Upper lobe of left lung (tissue), 6 donors: ENCODE measurements around the gene YWHAE. TPM values are rescaled to one million over a fixed set of nuclear protein-coding genes. Genes with fewer than 3 reads are reported as not detected.
A peak's percentile ranks its signal among the peaks of the same experiment; 100 is the strongest.

Experiments used
- ATAC-seq, 2 donors: fragments of 200-7000 bp; cut with Tn5 transposase; one replicate each; pipeline ENCODE4 v1.9.1; 2022; ENCODE audit warnings: mild to moderate bottlenecking in 2 of 2, moderate library complexity in 2 of 2; ENCODE audit not compliant: low FRiP score in 2 of 2
- DNase-seq, 2 donors: peaks; one replicate each; pipeline ENCODE4 v3.0.0-alpha.2; 2019 to 2020
- H3K27ac ChIP-seq, 4 donors: fragments of 200-600 bp; sonication (generic); one replicate each; pipeline ENCODE4 v1.5.1; 2016 to 2019
- H3K27me3 ChIP-seq, 4 donors: fragments of 200-600 bp; sonication (generic); one replicate each; pipeline ENCODE4 v1.5.1; 2017 to 2019
- H3K36me3 ChIP-seq, 4 donors: fragments of 200-600 bp; sonication (generic); one replicate each; pipeline ENCODE4 v1.5.1; 2016 to 2019
- H3K4me1 ChIP-seq, 4 donors: fragments of 200-600 bp; sonication (generic); one replicate each; pipeline ENCODE4 v1.5.1; 2018 to 2019
- H3K4me3 ChIP-seq, 4 donors: fragments of 200-600 bp; sonication (generic); one replicate each; pipeline ENCODE4 v1.5.1; 2017 to 2019; ENCODE audit warnings: mild to moderate bottlenecking in 2 of 4, moderate library complexity in 1 of 4
- H3K9me3 ChIP-seq, 4 donors: fragments of 200-600 bp; sonication (generic); one replicate each; pipeline ENCODE4 v1.5.1; 2018 to 2019
- CTCF ChIP-seq, 6 experiments: fragments of 450-650 bp in 4 of 6; fragments of 200-600 bp in 2 of 6; sonication (generic) in 2 of 6; IDR thresholded peaks; one replicate each; pipeline ENCODE4 v1.5.1; 2016 to 2019; ENCODE audit warnings: antibody characterized with exemption in 6 of 6
- EP300 ChIP-seq, 4 donors: sonication (generic); formaldehyde crosslinking; IDR thresholded peaks; one replicate each; pipeline ENCODE4 v1.5.1; 2017; ENCODE audit warnings: antibody characterized with exemption in 4 of 4, control low read depth in 2 of 4
- POLR2A ChIP-seq, 4 donors: fragments of 450-650 bp; IDR thresholded peaks; one replicate each; pipeline ENCODE4 v1.5.1; 2016 to 2017; ENCODE audit warnings: antibody characterized with exemption in 4 of 4, mild to moderate bottlenecking in 2 of 4
- POLR2AphosphoS5 ChIP-seq, 2 donors: sonication (generic); formaldehyde crosslinking; IDR thresholded peaks; one replicate each; pipeline ENCODE4 v1.5.1; 2017; ENCODE audit warnings: antibody characterized with exemption in 2 of 2
- WGBS, 2 donors: methylation state at CpG; one replicate each; pipeline ENCODE4 v1.1.5; 2017 to 2018; 5-methylcytosine and 5-hydroxymethylcytosine counted together
- total RNA-seq, 6 donors: library from RNA; depleted of rRNA in 4 of 6; stranded (reverse); fragments of >200 nt in 4 of 6; gene quantifications; one replicate each; pipeline versions ENCODE4 v1.1.0 to v1.2.1, GENCODE V29; 2016 to 2021
- donor health status: DM: no; HTN: no; CAD: no; lungs with moderate emphysema.
- donor health status: DM: no; HTN: yes; CAD: no; lungs with severe emphysema.

YWHAE gene
- total RNA-seq, 6 donors from 2014 or later, result 318 to 698 (median 384) TPM

DNA sequence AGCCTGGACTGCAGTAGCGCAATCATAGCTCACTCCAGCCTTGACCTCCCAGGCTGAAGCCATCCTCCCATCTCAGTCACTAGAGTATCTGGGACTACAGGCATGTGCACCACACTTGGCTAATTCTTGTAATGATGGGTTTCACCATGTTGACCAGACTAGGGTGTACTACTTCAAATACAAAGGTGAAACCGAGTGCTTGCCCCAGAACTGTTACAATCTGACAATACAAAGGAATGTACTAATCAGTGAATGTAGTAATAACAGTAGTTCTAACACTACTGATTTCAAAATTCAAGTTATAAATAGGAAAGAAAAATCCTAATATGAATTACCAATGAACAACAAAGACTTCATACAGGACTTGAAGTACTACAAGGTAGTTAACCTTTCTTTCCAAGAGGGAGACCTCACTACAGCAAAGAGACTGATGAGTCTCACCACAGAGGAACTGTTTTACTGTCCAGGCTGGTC, 31.6 kb upstream of the YWHAE start:
- no peak overlapping the region for H3K4me3 ChIP-seq
- TF ChIP-seq CTCF (IDR thresholded peaks at IDR 0.05), result no peak
- H3K4me1 ChIP-seq, result peaks cover 11 to 13% (median 12%) of the 10 kb centered on the region in 4 donors
- H3K9me3 ChIP-seq, result no peaks in the 10 kb centered on the region
- ATAC-seq (no peak), DNase-seq (no peak)
- H3K36me3 ChIP-seq, result peaks cover 9 to 52% (median 26%) of the 10 kb centered on the region in 4 donors
- 73 to 74% methylated on average over 2 of the region's 2 CpGs for WGBS, 2 donors
- no peak overlapping the region for H3K27ac ChIP-seq
- no peaks in the 10 kb centered on the region for H3K27me3 ChIP-seq

DNA sequence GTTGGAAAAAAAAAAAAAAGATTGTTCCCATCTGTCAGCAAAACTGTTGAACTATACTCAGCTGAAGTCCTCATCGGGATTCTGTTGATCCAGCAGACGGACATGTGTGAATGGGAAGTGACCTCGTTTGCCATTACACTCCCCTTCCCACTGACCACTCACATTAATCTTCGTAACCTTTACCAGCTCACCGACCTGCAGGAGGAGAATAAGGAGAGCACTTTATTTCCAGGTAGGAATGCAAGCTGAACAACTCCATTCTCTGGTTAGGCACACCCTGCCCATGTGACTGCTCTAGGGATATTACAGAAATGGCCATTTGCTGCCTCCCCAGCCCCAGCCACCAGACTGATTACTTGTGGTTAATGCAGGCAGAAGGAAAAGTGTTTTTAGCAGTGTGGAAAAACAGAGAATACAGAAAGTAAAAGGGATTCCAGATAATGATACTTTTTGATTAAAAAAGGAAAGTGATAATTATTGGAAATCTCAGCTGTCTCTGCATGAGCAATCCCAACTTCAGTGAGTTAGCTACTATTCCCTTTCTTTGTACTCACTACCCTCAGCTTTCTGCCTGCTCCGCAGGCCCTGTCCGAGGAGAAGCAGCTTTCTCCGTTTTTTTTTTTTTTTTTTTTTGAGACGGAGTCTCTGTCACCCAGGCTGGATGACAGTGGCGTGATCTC, 23.6 kb upstream of the YWHAE start:
- peak; percentile 38 to 66 for ATAC-seq
- Histone ChIP-seq H3K9me3 (no peaks in the 10 kb centered on the region), H3K4me3 (no peak overlapping the region), H3K27ac (peak overlapping the region; percentile 12 to 73 (median 59)), H3K36me3 (peaks cover 4 to 60% (median 43%) of the 10 kb centered on the region in 4 donors), H3K4me1 (peaks cover 0 to 21% (median 9%) of the 10 kb centered on the region in 4 donors), H3K27me3 (no peaks in the 10 kb centered on the region)
- peak in 1 of 2 donors; percentile 61 for DNase-seq
- TF ChIP-seq POLR2AphosphoS5 (IDR thresholded peaks at IDR 0.05) (no peak), EP300 (IDR thresholded peaks at IDR 0.05) (peak in 1 of 4 donors; percentile 7), CTCF (IDR thresholded peaks at IDR 0.05) (no peak), POLR2A (IDR thresholded peaks at IDR 0.05) (no peak)
- whole genome bisulfite sequencing, 2 donors, result 63 to 72% methylated on average over 10 of the region's 10 CpGs

- H3K4me1 ChIP-seq, result peaks cover 0 to 21% (median 9%) of the 10 kb centered on the region in 4 donors
- WGBS, 2 donors, result 47 to 60% methylated on average over 7 of the region's 7 CpGs
- ATAC-seq (peak; percentile 56 to 84), DNase-seq (peak in 1 of 2 donors; percentile 64)
- H3K27me3 ChIP-seq, result no peaks in the 10 kb centered on the region
- H3K27ac ChIP-seq, result peak overlapping the region; percentile 12 to 73 (median 59)
- H3K4me3 ChIP-seq, result no peak overlapping the region
- H3K36me3 ChIP-seq, result peaks cover 4 to 63% (median 43%) of the 10 kb centered on the region in 4 donors
- H3K9me3 ChIP-seq, result no peaks in the 10 kb centered on the region
- TF ChIP-seq POLR2AphosphoS5 (IDR thresholded peaks at IDR 0.05) (no peak), POLR2A (IDR thresholded peaks at IDR 0.05) (no peak), EP300 (IDR thresholded peaks at IDR 0.05) (peak in 2 of 4 donors; percentile 37 to 69)
These were observed 22.9 kb upstream of the YWHAE start for GRCh38 chr17:1422885-1423284.

- Histone ChIP-seq H3K36me3 (peaks cover 4 to 70% (median 43%) of the 10 kb centered on the region in 4 donors), H3K27ac (no peak overlapping the region), H3K4me3 (no peak overlapping the region), H3K9me3 (no peaks in the 10 kb centered on the region), H3K27me3 (no peaks in the 10 kb centered on the region), H3K4me1 (peaks cover 0 to 21% (median 9%) of the 10 kb centered on the region in 4 donors)
- no peak for DNase-seq
- TF ChIP-seq CTCF (IDR thresholded peaks at IDR 0.05) (no peak), POLR2A (IDR thresholded peaks at IDR 0.05) (no peak), POLR2AphosphoS5 (IDR thresholded peaks at IDR 0.05) (no peak), EP300 (IDR thresholded peaks at IDR 0.05) (no peak)
- 96 to 99% methylated on average over 11 of the region's 11 CpGs for WGBS, 2 donors
- no peak for ATAC-seq
These were observed 21.4 kb upstream of the YWHAE start for GRCh38 chr17:1421470-1421869.

DNA sequence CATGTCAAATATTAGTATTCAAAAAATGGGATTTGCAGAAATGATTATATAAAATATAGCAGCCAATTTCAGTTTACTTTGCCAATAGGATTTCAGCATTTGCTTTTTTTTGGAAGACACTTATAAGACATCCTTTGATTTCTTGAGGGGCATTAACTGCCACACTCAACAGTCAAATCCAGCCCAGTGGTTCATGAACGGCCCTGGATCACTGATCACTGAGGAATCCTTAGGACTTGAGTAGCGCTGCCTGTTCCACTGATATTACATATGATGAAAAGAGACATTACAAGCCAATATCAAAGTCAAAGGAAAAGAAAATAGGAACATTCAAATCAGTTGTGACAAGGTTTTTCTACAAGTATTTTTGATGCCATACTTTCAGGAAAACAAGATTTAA, 21.0 kb upstream of the YWHAE start:
- 84 to 88% methylated on average over 2 of the region's 2 CpGs for WGBS, 2 donors
- Histone ChIP-seq H3K9me3 (no peaks in the 10 kb centered on the region), H3K36me3 (peaks cover 4 to 67% (median 39%) of the 10 kb centered on the region in 4 donors), H3K4me3 (no peak overlapping the region), H3K4me1 (peaks cover 0 to 21% (median 9%) of the 10 kb centered on the region in 4 donors), H3K27ac (no peak overlapping the region), H3K27me3 (no peaks in the 10 kb centered on the region)
- DNase-seq (no peak), ATAC-seq (no peak)
- TF ChIP-seq CTCF (IDR thresholded peaks at IDR 0.05) (no peak), POLR2A (IDR thresholded peaks at IDR 0.05) (no peak), EP300 (IDR thresholded peaks at IDR 0.05) (no peak), POLR2AphosphoS5 (IDR thresholded peaks at IDR 0.05) (no peak)
